ENCODE measurements around the gene CAAP1.

CAAP1 gene

GRCh38 chr9:26925609-26926008 lies 33.0 kb upstream of the CAAP1 start:
- no peak for TF ChIP-seq CTCF (IDR thresholded peaks at IDR 0.05; ENCODE audit: insufficient read depth, missing control alignments)
- DNase-seq (ENCODE audit: insufficient read length, low spot score) (no peak), FAIRE-seq (peak; percentile 56)

GRCh38 chr9:26919698-26920097 lies 27.1 kb upstream of the CAAP1 start:
- TF ChIP-seq CTCF (IDR thresholded peaks at IDR 0.05; ENCODE audit: insufficient read depth, missing control alignments) = no peak
- DNase-seq (ENCODE audit: insufficient read length, low spot score) (no peak), FAIRE-seq (no peak)

GRCh38 chr9:26913138-26913668 lies 20.6 kb upstream of the CAAP1 start:
- no peak for DNase-seq (ENCODE audit: insufficient read length, low spot score)
- FAIRE-seq = no peak
- no peak for TF ChIP-seq CTCF (IDR thresholded peaks at IDR 0.05; ENCODE audit: insufficient read depth, missing control alignments)

GRCh38 chr9:26904671-26905070 lies 12.1 kb upstream of the CAAP1 start:
- DNase-seq (ENCODE audit: insufficient read length, low spot score) (no peak), FAIRE-seq (no peak)
- TF ChIP-seq CTCF (IDR thresholded peaks at IDR 0.05; ENCODE audit: insufficient read depth, missing control alignments) = no peak

- no peak for TF ChIP-seq CTCF (IDR thresholded peaks at IDR 0.05; ENCODE audit: insufficient read depth, missing control alignments)
- FAIRE-seq = no peak
- no peak for DNase-seq (ENCODE audit: insufficient read length, low spot score)
Observed at GRCh38 chr9:26904070-26904469, 11.5 kb upstream of the CAAP1 start.

GRCh38 chr9:26893030-26893676 lies 551 bp upstream of the CAAP1 start:
- no peak for FAIRE-seq
- no peak for DNase-seq (ENCODE audit: insufficient read length, low spot score)
- no peak for TF ChIP-seq CTCF (IDR thresholded peaks at IDR 0.05; ENCODE audit: insufficient read depth, missing control alignments)

- no peak for TF ChIP-seq CTCF (IDR thresholded peaks at IDR 0.05; ENCODE audit: insufficient read depth, missing control alignments)
- DNase-seq (ENCODE audit: insufficient read length, low spot score) (no peak), FAIRE-seq (no peak)
Observed at GRCh38 chr9:26891726-26892125, 876 bp downstream of the CAAP1 start.
